Rectal smooth muscle tissue (tissue), 1 donor: Measurements from ENCODE around the gene DOK7.
"Not testable (repeated sequence)": the region's sequence is repeated elsewhere in the genome, so short reads cannot be mapped to it uniquely, and the experiment has no call there.

Experiments
- H3K27ac ChIP-seq: one replicate; pipeline ENCODE4 v1.7.0; 2013; ENCODE audit warnings: low read depth, low read length, inconsistent platforms
- H3K27me3 ChIP-seq: one replicate; pipeline ENCODE4 v1.7.0; 2013; ENCODE audit warnings: low read length; ENCODE audit not compliant: control insufficient read depth, insufficient read depth
- H3K36me3 ChIP-seq: one replicate; pipeline ENCODE4 v1.7.0; 2013; ENCODE audit warnings: low read length; ENCODE audit not compliant: control insufficient read depth, insufficient read depth
- H3K4me1 ChIP-seq: one replicate; pipeline ENCODE4 v1.7.0; 2013; ENCODE audit warnings: low read length; ENCODE audit not compliant: control insufficient read depth, insufficient read depth
- H3K4me3 ChIP-seq: one replicate; pipeline ENCODE4 v1.7.0; 2013; ENCODE audit warnings: low read length
- H3K9ac ChIP-seq: one replicate; pipeline ENCODE4 v1.7.0; 2013; ENCODE audit warnings: low read length

Gene DOK7

DNA sequence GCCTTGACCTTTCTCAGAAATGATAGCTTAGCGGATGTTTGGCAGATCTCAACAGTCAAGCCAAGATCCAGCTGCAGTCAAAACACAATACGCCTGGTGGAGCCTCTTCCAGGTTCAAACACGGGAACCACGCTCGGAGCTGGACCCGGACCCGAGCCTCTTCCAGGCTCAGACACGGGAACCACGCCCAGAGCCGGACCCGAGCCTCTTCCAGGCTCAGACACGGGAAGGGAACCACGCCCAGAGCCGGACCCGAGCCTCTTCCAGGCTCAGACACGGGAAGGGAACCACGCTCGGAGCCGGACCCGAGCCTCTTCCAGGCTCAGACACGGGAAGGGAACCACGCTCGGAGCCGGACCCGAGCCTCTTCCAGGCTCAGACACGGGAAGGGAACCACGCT is 48.5 kb downstream of the DOK7 start:
- not testable (repeated sequence) for H3K4me1 ChIP-seq, H3K27ac ChIP-seq, H3K27me3 ChIP-seq, H3K4me3 ChIP-seq, H3K9ac ChIP-seq
- peaks cover 51% of the 10 kb centered on the region for H3K36me3 ChIP-seq

DNA sequence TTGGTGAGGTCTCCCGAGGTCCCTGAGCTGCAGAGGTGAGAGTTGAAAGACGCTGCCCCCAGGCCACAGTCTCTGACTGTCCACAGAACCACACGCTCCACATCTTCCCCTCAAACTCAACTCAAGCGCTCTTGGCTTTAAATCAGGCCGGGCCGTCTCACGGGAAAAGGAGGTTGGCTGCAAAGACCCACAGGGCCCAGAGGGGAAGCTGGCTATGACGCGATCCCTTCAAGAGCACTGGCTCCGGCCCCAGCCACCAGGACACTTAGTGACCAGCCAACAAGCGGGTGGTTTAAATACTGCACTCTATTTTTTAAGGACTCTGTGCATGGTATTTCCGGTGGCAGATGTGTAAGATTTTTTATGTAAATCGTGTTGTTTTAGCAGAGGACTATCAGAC is 49.2 kb downstream of the DOK7 start:
- Histone ChIP-seq H3K9ac (no peak overlapping the region), H3K27ac (no peak overlapping the region), H3K4me1 (no peaks in the 10 kb centered on the region), H3K4me3 (no peak overlapping the region), H3K27me3 (no peaks in the 10 kb centered on the region), H3K36me3 (peaks cover 52% of the 10 kb centered on the region)

DNA sequence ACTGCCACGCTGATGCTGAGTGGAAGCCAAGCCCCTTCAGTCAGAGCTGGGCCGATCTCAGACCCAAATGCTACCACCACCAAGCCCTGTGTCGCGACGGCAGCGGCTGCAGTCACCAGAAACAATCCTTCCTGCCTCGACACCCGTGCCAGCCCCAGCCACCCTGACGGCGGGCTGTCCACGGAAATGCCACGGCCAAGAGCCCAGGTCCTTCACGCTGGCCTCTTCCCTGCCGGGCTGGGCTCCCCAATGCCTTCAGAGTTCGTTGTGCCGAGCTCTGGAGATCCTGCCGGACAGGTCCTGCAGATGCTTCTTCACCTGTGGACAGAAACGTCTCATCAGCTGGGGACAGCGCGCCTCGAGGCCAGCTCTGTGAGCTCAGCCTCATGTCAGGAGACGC is 49.6 kb downstream of the DOK7 start:
- Histone ChIP-seq H3K27me3 (no peaks in the 10 kb centered on the region), H3K27ac (no peak overlapping the region), H3K4me1 (no peaks in the 10 kb centered on the region), H3K36me3 (peaks cover 56% of the 10 kb centered on the region), H3K4me3 (no peak overlapping the region), H3K9ac (no peak overlapping the region)

DNA sequence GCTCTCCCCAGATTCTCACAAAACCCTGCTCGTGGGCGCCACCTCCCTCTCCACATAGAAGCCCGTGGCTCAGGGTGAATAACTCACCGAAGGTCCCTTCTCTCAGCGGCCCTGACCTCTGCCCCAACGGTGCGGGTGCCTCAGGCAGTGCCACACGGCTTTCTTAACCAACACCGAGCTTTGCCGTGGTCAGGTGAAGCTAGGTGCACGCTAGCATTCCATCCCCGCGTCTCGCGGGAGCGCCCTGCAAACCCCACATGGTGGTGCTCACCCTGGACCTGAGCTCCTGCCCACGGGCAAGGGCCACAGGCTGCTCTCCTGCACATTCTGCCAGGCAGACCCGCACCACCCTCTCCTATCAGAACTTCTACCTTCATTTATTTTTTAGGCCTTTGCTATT is 50.7 kb downstream of the DOK7 start:
- no peak overlapping the region for H3K9ac ChIP-seq
- no peak overlapping the region for H3K27ac ChIP-seq
- no peak overlapping the region for H3K4me3 ChIP-seq
- no peaks in the 10 kb centered on the region for H3K27me3 ChIP-seq
- peaks cover 54% of the 10 kb centered on the region for H3K36me3 ChIP-seq
- no peaks in the 10 kb centered on the region for H3K4me1 ChIP-seq

DNA sequence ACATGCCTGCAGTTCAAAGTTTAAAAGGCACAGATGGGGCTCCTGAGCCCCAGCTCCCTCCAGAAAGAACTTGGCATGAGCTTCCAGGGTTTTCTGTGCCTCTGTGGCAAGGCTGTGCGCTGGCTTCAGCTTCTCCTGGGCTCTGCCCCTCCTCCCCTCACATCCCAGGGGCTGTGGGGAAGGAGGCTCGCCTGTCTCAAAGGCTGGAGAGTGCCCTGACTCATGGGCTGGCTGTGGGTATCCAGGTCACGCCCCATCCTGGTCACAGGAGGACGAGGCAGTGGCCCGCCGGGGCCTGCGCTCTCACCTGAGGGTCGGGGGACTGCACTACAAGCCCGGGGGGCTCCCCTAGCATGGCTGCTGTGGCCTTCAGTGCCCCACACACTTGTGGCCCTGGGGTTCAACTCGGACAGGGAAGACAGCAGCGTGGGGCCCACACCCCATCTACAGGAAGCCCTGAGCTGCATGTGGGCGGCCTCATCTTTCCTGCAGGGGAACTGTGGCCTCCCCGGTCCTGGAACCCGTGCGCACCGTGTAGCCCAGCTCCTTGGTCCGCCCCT is 51.2 kb downstream of the DOK7 start:
- Histone ChIP-seq H3K9ac (no peak overlapping the region), H3K4me1 (no peaks in the 10 kb centered on the region), H3K36me3 (peaks cover 54% of the 10 kb centered on the region), H3K27me3 (no peaks in the 10 kb centered on the region), H3K4me3 (no peak overlapping the region), H3K27ac (no peak overlapping the region)

DNA sequence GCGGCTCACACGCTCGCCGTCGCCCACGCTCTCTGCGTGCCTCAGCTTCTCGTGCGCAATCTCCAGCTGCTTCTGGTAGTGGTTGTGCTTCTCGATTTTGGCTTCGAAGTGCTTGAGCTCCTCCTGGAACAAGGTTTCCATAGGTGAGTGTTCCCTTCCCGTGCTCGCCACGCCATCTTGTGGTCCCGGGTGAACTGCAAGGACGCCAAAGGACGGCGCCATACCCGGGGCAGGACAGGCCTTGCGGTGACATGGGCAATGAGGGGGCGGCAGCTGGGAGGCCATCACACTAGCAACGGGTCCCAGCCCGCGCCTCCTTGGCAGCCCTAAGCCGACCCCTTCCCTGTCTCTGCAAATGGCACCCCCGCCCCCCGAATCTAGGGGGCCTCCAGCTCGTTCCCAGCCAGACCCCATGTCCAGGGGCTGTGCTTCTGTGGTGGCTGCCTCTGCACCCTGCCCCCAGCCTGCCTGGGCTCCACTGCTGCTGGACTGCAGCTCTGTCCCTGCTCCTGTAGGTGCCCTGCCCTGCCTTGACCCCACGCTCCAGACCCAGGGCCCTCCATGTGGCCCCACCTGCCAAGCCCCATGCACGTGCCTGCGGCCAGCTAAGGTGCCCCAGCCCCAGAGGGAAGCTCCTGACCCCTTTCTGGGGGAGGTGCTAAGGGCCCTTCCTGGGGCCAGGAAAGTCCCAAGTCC is 51.8 kb downstream of the DOK7 start:
- H3K4me3 ChIP-seq, result no peak overlapping the region
- H3K27ac ChIP-seq, result no peak overlapping the region
- H3K36me3 ChIP-seq, result peaks cover 61% of the 10 kb centered on the region
- H3K27me3 ChIP-seq, result no peaks in the 10 kb centered on the region
- H3K4me1 ChIP-seq, result no peaks in the 10 kb centered on the region
- no peak overlapping the region for H3K9ac ChIP-seq

DNA sequence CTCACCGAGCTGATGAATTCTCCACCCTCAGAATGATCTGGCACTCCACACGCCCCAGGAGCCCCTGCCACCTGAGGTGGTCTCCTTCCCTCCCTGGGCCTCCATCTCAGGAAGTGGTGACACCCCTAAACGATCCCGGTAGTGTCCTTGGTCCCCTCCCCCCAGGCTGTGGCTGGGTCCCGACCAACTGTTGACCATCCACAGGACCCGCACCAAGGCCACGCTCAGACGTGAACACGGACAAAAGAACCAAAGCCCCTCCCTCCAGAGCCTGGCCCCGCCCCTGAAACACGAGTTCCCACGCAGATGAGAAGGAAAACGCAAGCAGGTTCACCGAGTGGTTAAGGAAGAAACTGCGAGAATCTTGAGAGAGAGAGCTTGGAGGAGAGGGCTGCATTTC is 52.5 kb downstream of the DOK7 start:
- Histone ChIP-seq H3K4me3 (no peak overlapping the region), H3K27ac (no peak overlapping the region), H3K4me1 (no peaks in the 10 kb centered on the region), H3K9ac (no peak overlapping the region), H3K36me3 (peaks cover 58% of the 10 kb centered on the region), H3K27me3 (no peaks in the 10 kb centered on the region)

DNA sequence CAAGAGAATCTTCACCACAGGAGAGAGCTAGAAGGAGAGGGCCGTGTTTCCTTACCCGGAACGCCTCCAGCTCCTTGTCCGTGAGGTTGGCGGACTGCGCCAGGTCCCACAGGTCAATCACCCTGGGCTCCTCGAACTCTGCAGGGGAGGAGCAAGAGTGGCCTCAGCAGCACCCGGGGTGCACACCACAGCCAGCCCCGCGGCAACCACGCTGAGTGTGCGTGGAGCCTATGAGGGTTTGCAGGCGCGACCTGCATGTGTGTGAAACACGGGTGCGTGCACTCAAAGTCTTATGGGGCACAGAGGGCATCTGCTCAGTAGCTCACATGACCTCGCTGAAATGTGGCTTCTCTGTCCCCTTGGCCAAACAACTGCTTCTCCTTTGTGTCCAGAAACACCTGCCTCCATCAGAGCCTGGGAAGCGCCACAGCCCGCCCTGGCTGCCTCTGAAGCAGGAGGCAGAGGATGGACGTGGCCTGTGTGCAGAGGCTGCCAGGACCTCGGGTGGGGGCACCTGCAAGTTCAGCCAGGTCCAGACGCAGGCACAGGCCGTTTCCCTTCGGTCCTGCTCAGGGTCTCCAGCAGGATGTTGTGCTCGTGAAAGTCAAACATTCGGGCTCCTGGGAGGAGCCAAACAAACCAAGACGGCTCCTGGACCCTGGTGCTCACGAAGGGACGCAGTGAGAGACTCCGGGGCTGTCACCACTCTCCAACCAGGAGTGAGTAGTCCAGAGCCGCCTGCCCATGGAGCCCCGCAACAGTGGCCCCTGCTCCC is 53.1 kb downstream of the DOK7 start:
- Histone ChIP-seq H3K36me3 (peaks cover 54% of the 10 kb centered on the region), H3K27ac (no peak overlapping the region)

DNA sequence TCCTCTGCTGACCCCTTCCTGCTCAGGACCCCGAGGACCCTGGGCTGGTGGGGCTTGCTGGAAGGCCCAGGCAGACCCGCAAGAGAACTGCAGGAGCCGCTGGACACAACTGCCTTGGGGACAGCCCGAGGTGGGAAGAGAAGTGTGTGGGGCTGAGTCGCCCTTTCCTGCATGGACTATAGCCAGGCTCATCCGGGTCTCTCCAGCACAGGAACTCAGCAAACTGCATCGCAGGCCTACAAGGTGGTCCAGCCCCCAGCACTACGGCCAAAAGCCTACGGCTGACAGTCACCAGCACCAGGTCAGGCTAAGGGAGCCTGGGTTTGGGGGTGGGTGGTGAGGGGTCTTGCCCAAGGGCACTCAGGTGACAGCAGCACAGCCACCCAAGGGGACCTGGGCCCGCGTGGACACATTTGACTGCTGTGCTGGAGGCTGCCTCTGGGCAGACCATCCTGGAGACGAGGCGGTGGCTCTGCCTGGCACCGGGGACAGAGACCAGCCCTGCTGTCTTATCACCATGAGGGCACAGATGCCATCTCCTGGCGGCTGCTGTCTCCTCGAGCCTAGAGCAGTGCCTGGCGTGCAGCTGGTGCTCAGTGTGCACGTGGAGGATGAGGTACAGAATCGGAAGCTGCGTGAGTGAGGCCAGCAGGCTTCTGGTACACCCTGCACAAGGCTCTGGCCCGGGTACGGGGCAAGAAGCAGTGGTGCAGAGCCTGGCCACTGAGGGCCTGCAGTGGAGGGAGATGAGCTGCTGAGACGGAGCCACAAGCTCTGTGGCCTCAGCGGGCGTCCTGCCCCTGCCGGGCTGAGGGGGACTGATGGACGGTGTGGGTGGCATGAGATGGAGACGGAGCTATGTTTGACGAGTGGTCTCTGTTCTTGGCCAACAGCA is 54.0 kb downstream of the DOK7 start:
- Histone ChIP-seq H3K27me3 (no peaks in the 10 kb centered on the region), H3K9ac (no peak overlapping the region), H3K4me3 (no peak overlapping the region), H3K4me1 (no peaks in the 10 kb centered on the region), H3K36me3 (peaks cover 49% of the 10 kb centered on the region), H3K27ac (no peak overlapping the region)

More for the DNA sequence above, 53.1 kb downstream of the DOK7 start:
- H3K4me1 ChIP-seq, result no peaks in the 10 kb centered on the region
- no peak overlapping the region for H3K9ac ChIP-seq
- no peaks in the 10 kb centered on the region for H3K27me3 ChIP-seq
- no peak overlapping the region for H3K4me3 ChIP-seq

DNA sequence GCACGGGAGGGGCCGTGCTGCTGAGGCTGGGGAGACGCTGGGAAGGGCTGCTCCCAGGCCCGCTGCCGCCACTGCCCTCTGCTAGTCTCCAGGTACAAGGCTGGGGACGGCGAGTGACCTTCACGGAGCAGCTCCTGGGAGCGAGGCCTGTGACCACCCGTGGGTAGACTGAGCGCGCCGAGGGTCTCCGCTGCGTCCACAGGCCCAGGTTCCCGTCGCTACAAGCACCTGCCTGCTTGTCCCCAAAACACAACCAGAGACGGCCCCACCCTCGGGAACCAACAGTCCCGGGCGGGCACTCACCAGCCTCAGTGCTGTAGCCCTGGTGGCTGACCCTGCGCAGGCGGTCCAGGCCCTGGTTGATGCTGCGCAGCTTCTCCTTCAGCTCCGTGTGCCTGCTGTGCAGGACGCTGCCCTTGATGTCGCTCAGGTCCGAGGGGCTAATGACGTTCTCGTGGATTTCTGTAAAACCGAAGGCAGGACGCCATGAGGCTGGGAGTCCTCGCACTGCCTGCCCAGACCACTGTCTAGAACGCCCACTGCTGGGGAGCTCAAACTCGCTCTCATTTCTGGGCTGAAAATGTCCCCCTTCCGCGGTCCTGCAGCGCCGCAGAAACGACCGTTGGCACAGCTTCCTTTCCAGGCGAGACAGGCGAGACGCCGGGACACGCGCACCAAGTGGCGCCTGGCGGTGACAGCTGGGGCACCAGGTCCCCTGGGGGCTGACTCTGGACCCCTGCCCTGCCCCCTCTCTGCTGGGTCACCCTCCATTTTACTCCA is 54.8 kb downstream of the DOK7 start:
- Histone ChIP-seq H3K27ac (no peak overlapping the region), H3K36me3 (peaks cover 46% of the 10 kb centered on the region), H3K9ac (no peak overlapping the region), H3K4me3 (no peak overlapping the region), H3K4me1 (no peaks in the 10 kb centered on the region), H3K27me3 (no peaks in the 10 kb centered on the region)

DNA sequence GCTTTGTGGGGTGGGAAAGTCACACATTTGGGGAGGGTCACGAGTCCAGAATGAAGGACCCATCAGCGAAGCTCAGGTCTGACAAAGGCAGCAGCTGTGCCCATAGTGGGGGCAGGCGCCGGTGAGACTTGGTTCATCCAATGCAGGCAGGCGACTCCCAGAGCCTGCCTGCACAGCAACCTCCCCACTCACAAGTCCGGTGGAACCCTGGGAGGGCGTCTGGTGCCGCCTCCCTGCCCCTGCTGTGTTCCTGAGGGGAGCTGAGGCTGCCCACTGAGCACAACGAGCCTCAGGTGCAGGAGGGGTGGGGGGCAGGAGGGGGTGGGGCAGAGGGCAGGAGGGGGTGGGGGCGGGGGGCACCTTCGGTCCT is 55.4 kb downstream of the DOK7 start:
- Histone ChIP-seq H3K4me3 (no peak overlapping the region), H3K27me3 (no peaks in the 10 kb centered on the region), H3K36me3 (peaks cover 52% of the 10 kb centered on the region), H3K4me1 (no peaks in the 10 kb centered on the region), H3K27ac (no peak overlapping the region), H3K9ac (no peak overlapping the region)
